H9 (cell line): Measurements from ENCODE around the gene BBS12. TPM values are rescaled to one million over a fixed set of nuclear protein-coding genes. Genes with fewer than 3 reads are reported as not detected.

Experiments used
- DNase-seq: peaks from one replicate; pipeline ENCODE4 v3.0.0-alpha.2; 2017
- H2AFZ ChIP-seq: one replicate; pipeline ENCODE4 v1.6.1; 2013; ENCODE audit warnings: mild to moderate bottlenecking, low read length, control low read depth, moderate library complexity
- H2AK5ac ChIP-seq: 2 replicates; pipeline ENCODE4 v1.6.1; 2013; ENCODE audit warnings: low read length, control low read depth, mixed read lengths; ENCODE audit not compliant: insufficient read length
- H2BK120ac ChIP-seq: one replicate; pipeline ENCODE4 v1.6.1; 2013; ENCODE audit warnings: low read depth, mild to moderate bottlenecking, low read length, control low read depth, inconsistent platforms; ENCODE audit not compliant: poor library complexity, severe bottlenecking
- H2BK12ac ChIP-seq: 2 replicates; pipeline ENCODE4 v1.6.1; 2013; ENCODE audit warnings: low read length, control low read depth, mixed read lengths, low read depth; ENCODE audit not compliant: insufficient read length
- H2BK15ac ChIP-seq: 2 replicates; pipeline ENCODE4 v1.6.1; 2013; ENCODE audit warnings: low read depth, low read length, control low read depth
- H2BK20ac ChIP-seq: one replicate; pipeline ENCODE4 v1.6.1; 2013; ENCODE audit warnings: low read depth, mild to moderate bottlenecking, low read length, control low read depth, inconsistent platforms; ENCODE audit not compliant: poor library complexity, severe bottlenecking
- H2BK5ac ChIP-seq: 2 replicates; pipeline ENCODE4 v1.6.1; 2013; ENCODE audit warnings: low read length, control low read depth, mixed read lengths; ENCODE audit not compliant: insufficient read length
- H3K14ac ChIP-seq: 2 replicates; pipeline ENCODE4 v1.6.1; 2013; ENCODE audit warnings: low read length, control low read depth; ENCODE audit not compliant: insufficient read depth
- H3K18ac ChIP-seq: 2 replicates; pipeline ENCODE4 v1.6.1; 2013; ENCODE audit warnings: low read depth, mild to moderate bottlenecking, mixed read lengths, low read length, control low read depth; ENCODE audit not compliant: insufficient read length
- H3K23ac ChIP-seq: 2 replicates; pipeline ENCODE4 v1.6.1; 2013; ENCODE audit warnings: low read length, control low read depth, mixed read lengths, low read depth; ENCODE audit not compliant: insufficient read length
- H3K23me2 ChIP-seq: 2 replicates; pipeline ENCODE4 v1.6.1; 2013; ENCODE audit warnings: low read depth, mild to moderate bottlenecking, mixed read lengths, low read length, control low read depth; ENCODE audit not compliant: insufficient read length, poor library complexity, severe bottlenecking
- H3K27ac ChIP-seq: 2 replicates; pipeline ENCODE4 v1.5.1; 2013; ENCODE audit warnings: low read length, control low read depth, mixed read lengths, low read depth; ENCODE audit not compliant: insufficient read length
- H3K27me3 ChIP-seq: 2 replicates; pipeline ENCODE4 v1.6.1; 2013; ENCODE audit warnings: low read length, control low read depth, inconsistent platforms; ENCODE audit not compliant: insufficient read depth
- H3K4ac ChIP-seq: 2 replicates; pipeline ENCODE4 v1.6.1; 2013; ENCODE audit warnings: low read depth, mild to moderate bottlenecking, control low read depth, inconsistent platforms, low read length, moderate library complexity
- H3K4me1 ChIP-seq: 2 replicates; pipeline ENCODE4 v1.6.1; 2013; ENCODE audit warnings: low read length, control low read depth, inconsistent platforms; ENCODE audit not compliant: insufficient read depth
- H3K4me2 ChIP-seq: 2 replicates; pipeline ENCODE4 v1.6.1; 2013; ENCODE audit warnings: low read length, control low read depth, mixed read lengths; ENCODE audit not compliant: insufficient read length, insufficient read depth
- H3K56ac ChIP-seq: 2 replicates; pipeline ENCODE4 v1.6.1; 2013; ENCODE audit warnings: low read depth, mild to moderate bottlenecking, mixed read lengths, low read length, control low read depth; ENCODE audit not compliant: insufficient read length
- H3K79me1 ChIP-seq: 2 replicates; pipeline ENCODE4 v1.6.1; 2013; ENCODE audit warnings: low read depth, mild to moderate bottlenecking, moderate library complexity, low read length, control low read depth, inconsistent platforms; ENCODE audit not compliant: insufficient read depth, poor library complexity, severe bottlenecking
- H3K79me2 ChIP-seq: 2 replicates; pipeline ENCODE4 v1.6.1; 2013; ENCODE audit warnings: low read length, control low read depth, inconsistent platforms; ENCODE audit not compliant: insufficient read depth
- H3K9ac ChIP-seq: 2 replicates; pipeline ENCODE4 v1.6.1; 2013; ENCODE audit warnings: low read length, control low read depth, mixed read lengths; ENCODE audit not compliant: insufficient read length; ENCODE audit errors: extremely low read depth
- H3K9me3 ChIP-seq: one replicate; pipeline ENCODE4 v1.6.1; 2013; ENCODE audit warnings: low read depth, low read length, inconsistent platforms; ENCODE audit not compliant: control insufficient read depth
- H3T11ph ChIP-seq: one replicate; pipeline ENCODE4 v1.6.1; 2013; ENCODE audit warnings: mild to moderate bottlenecking, low read length, control low read depth, inconsistent platforms
- H4K20me1 ChIP-seq: one replicate; pipeline ENCODE4 v1.6.1; 2013; ENCODE audit not compliant: control insufficient read depth, insufficient read length, insufficient read depth
- H4K5ac ChIP-seq: 2 replicates; pipeline ENCODE4 v1.6.1; 2013; ENCODE audit warnings: low read depth, mild to moderate bottlenecking, mixed read lengths, low read length, control low read depth; ENCODE audit not compliant: insufficient read length
- H4K8ac ChIP-seq: replicated peaks from 2 replicates; pipeline ENCODE4 v1.6.1; 2013; ENCODE audit warnings: low read length, control low read depth, mixed read lengths, low read depth; ENCODE audit not compliant: insufficient read length
- H4K91ac ChIP-seq: 2 replicates; pipeline ENCODE4 v1.6.1; 2013; ENCODE audit warnings: low read depth, mild to moderate bottlenecking, moderate library complexity, mixed read lengths, low read length, control low read depth; ENCODE audit not compliant: insufficient read length
- H3K27ac Mint-ChIP-seq, 3 experiments: 2 replicates in 2 of 3; 3 replicates in 1 of 3; pipeline ENCODE4 v1.8.0; 2020 to 2021; ENCODE audit warnings: mixed read lengths in 3 of 3, mild to moderate bottlenecking in 1 of 3, moderate library complexity in 1 of 3
- H3K27me3 Mint-ChIP-seq: 2 replicates; pipeline ENCODE4 v1.8.0; 2021; ENCODE audit warnings: low read depth, mild to moderate bottlenecking, moderate library complexity, mixed read lengths
- H3K36me3 Mint-ChIP-seq, 3 experiments: 2 replicates in 2 of 3; 3 replicates in 1 of 3; pipeline ENCODE4 v1.8.0; 2020 to 2021; ENCODE audit warnings: low read depth in 3 of 3, mixed read lengths in 3 of 3; ENCODE audit not compliant: insufficient read depth in 1 of 3
- H3K4me1 Mint-ChIP-seq, 2 experiments: 2 replicates each; pipeline ENCODE4 v1.8.0; 2020; ENCODE audit warnings: mixed read lengths in 2 of 2
- H3K4me3 Mint-ChIP-seq, 2 experiments: 2 replicates in 1 of 2; 3 replicates in 1 of 2; pipeline ENCODE4 v1.8.0; 2020 to 2021; ENCODE audit warnings: mild to moderate bottlenecking in 2 of 2, mixed read lengths in 2 of 2, moderate library complexity in 1 of 2
- H3K9me3 Mint-ChIP-seq, 2 experiments: 2 replicates in 1 of 2; 3 replicates in 1 of 2; pipeline ENCODE4 v1.8.0; 2020; ENCODE audit warnings: mild to moderate bottlenecking in 2 of 2, mixed read lengths in 2 of 2, moderate library complexity in 1 of 2
- CTCF ChIP-seq: fragments of 200-600 bp; sonication (generic); conservative IDR thresholded peaks from 3 replicates; pipeline ENCODE4 v1.8.0; 2021; ENCODE audit warnings: antibody characterized with exemption, mild to moderate bottlenecking
- WGBS: extraction: QIAGEN DNeasy Blood & Tissue Kit; methylation state at CpG from one replicate; pipeline ENCODE4 v1.1.7; 2013; ENCODE audit warnings: missing lambda C conversion rate, low lambda C conversion rate, mixed read lengths; ENCODE audit not compliant: insufficient read length; ENCODE audit errors: extremely low coverage; 5-methylcytosine and 5-hydroxymethylcytosine counted together
- total RNA-seq: library from RNA; stranded (reverse); gene quantifications from 2 replicates; pipeline ENCODE4 v1.2.1, GENCODE V29; 2021

BBS12 gene
- total RNA-seq, 1 experiment from 2014 or later, result 1.2 TPM

GRCh38 chr4:122749704-122750454, 17.4 kb downstream of the BBS12 start:
- Histone ChIP-seq H3K4me2 (no peak overlapping the region), H2BK20ac (no peak overlapping the region), H4K20me1 (no peaks in the 10 kb centered on the region), H3K79me1 (no peaks in the 10 kb centered on the region), H3T11ph (no peak overlapping the region), H3K4ac (no peak overlapping the region), H3K18ac (no peak overlapping the region), H2BK5ac (no peak overlapping the region), H3K9ac (no peak overlapping the region), H2AFZ (no peak overlapping the region), H3K4me1 (no peaks in the 10 kb centered on the region), H3K9me3 (no peaks in the 10 kb centered on the region), H3K27ac (no peak overlapping the region), H3K14ac (no peak overlapping the region), H3K23ac (no peak overlapping the region), H3K27me3 (no peaks in the 10 kb centered on the region), H4K5ac (no peak overlapping the region), H3K56ac (no peak overlapping the region), H4K91ac (no peak overlapping the region), H2BK12ac (no peak overlapping the region), H2BK120ac (no peak overlapping the region), H3K79me2 (no peaks in the 10 kb centered on the region), H4K8ac (no peak overlapping the region), H2BK15ac (no peak overlapping the region), H3K23me2 (no peaks in the 10 kb centered on the region), H2AK5ac (no peak overlapping the region)
- peaks cover 6 to 20% (median 10%) of the 10 kb centered on the region in 3 experiments; a peak in 6 of 7 replicates for H3K36me3 Mint-ChIP-seq
- H3K27ac Mint-ChIP-seq, result no peak overlapping the region
- peaks cover 7 to 8% of the 10 kb centered on the region in 2 experiments for H3K9me3 Mint-ChIP-seq
- peaks cover 8% of the 10 kb centered on the region in 2 experiments for H3K4me1 Mint-ChIP-seq
- TF ChIP-seq CTCF, result no peak
- H3K27me3 Mint-ChIP-seq, result no peaks in the 10 kb centered on the region
- WGBS, result 100% methylated on average over 1 of the region's 5 CpGs
- DNase-seq, result no peak
- no peak overlapping the region for H3K4me3 Mint-ChIP-seq
